Esophagus muscularis mucosa (tissue), 3 donors: ENCODE measurements around the gene CHIT1.

Source experiments
- CTCF ChIP-seq, 3 experiments: fragments of 200-600 bp in 2 of 3; fragments of 450-650 bp in 1 of 3; sonication (generic) in 2 of 3; IDR thresholded peaks; one replicate each; pipeline ENCODE4 v1.5.1; 2017 to 2019; ENCODE audit warnings: antibody characterized with exemption in 3 of 3, mild to moderate bottlenecking in 2 of 3, moderate library complexity in 1 of 3
- POLR2AphosphoS5 ChIP-seq, 2 donors: sonication (generic); formaldehyde crosslinking; IDR thresholded peaks; one replicate each; pipeline ENCODE4 v1.6.1; 2017; ENCODE audit warnings: antibody characterized with exemption in 2 of 2

- TF ChIP-seq CTCF (IDR thresholded peaks at IDR 0.05) = no peak
- TF ChIP-seq POLR2AphosphoS5 (IDR thresholded peaks at IDR 0.05) = no peak
These were observed 21.3 kb downstream of the CHIT1 start for GRCh38 chr1:203208181-203208580.
